HG02642 (cell line): ENCODE measurements around the gene AKAP8.
"Not testable (repeated sequence)": the region's sequence is repeated elsewhere in the genome, so short reads cannot be mapped to it uniquely, and the experiment has no call there.

Experiments
- ATAC-seq: cut with Tn5 transposase; IDR thresholded peaks from one replicate; pipeline ENCODE4 v1.9.1; 2021; ENCODE audit warnings: mild to moderate bottlenecking; ENCODE audit not compliant: unreplicated experiment, poor library complexity

AKAP8 gene

DNA sequence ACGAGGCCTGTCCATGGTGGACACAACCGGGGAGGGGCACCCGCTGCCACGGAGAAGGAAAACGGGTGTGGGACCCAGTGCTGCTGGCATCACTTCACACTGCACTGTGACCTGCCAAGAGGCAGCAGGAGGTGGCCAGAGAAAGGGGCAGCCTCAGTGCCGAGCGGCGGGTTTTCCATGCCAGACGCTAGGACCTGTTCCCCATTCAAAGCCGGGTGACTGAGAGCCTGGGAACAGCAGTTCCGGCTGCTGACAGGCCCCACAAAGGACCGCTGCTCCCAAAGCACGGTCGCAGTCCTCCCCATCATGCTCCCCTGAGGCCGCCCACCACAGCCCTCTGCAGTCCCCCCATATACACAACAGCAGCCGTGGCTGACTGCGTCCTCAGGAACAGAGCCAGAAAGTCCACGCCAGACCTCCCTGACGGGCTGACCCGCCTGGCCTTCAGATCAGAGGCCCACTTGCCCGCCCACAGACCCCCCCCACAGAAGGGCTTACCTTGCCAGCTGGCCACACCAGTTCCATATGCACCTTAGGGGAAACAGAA, 5.4 kb downstream of the AKAP8 start:
- ATAC-seq: no peak

DNA sequence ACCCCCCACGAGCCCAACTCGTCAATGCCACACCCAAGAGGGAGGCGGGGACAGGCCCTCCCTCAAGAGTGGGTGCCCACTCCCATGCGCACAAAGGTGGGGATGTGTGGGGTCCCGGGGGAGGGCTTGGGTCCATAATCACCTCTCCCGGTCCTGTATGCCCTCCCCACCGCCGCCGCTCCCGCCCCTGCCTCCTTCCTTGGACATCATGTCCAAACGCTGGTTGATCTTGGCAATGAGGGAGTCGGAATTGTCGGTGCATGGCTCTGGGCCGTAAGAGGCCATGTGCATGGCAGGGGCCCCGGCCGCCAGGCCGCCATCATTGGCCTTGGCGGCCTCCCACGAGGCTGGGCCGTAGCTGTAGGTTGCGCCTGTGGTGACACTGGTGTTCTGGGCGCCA, 5.9 kb downstream of the AKAP8 start:
- no peak for ATAC-seq

DNA sequence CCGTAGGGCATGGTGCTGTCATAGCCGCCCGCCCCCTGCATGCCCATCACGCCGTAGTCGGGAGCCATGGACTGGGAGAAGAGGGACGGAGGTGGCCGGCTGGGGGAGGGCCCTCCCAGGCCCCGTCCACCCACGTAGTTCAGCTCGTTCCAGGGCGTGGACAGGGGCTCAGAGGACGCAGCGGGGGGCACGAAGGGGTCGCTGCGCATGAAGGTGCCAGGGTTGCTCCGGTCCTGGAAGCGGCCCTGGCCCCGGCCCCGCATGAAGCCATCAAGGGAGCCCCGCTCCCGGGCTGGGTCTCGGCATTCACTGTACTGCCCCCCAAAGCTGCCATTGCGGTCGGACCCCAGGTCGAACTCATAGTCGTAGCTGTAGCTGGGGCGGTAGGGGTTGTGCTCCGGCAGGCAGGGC, 6.7 kb downstream of the AKAP8 start:
- no peak for ATAC-seq

DNA sequence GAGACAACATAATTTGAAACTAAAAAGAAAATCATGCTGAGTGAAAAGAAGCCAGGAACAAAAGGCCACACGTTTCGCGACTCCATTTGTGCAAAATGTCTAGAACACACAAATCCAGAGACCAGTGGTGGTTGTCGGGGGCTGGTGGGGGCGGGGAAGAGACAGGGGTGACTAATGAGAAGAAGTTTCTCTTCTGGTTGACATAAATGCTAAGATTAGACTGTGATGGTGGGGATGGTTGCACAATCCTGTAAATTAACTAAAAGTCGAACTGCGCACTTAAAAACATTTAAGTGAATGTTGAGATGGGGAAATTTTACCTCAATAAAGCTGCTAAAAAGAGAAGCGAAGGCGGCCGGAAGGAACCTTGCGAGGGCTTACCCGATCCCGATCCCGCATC, 7.1 kb downstream of the AKAP8 start:
- ATAC-seq: no peak

DNA sequence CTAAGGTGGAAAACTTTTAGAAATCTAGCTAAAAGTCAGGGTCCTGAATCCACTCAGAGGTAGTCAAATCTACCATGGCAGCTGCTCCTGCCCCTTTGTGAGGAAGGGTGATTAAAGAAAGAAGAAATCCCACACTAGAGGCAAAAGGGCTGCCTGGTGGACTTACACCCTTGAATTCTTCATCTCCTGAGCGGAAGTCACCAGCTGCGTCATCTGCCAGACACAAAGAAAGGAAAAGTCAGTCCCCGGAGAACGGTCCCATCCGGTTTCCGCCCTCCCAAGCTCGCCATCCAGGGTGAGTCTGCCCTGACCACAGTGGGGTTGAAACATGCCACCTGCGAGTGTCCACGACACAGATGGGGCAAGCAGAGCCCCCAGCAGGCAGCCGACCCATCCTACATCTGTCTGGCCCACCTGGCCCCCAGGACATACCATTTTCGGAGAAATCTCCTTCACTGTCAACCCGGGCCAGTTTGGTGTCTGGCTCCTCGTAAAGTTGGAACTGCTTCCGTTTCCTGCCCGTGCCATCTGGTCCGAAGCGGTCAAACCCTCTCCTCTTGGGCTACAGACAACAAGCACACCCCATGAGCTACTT, 7.7 kb downstream of the AKAP8 start:
- ATAC-seq: no peak

DNA sequence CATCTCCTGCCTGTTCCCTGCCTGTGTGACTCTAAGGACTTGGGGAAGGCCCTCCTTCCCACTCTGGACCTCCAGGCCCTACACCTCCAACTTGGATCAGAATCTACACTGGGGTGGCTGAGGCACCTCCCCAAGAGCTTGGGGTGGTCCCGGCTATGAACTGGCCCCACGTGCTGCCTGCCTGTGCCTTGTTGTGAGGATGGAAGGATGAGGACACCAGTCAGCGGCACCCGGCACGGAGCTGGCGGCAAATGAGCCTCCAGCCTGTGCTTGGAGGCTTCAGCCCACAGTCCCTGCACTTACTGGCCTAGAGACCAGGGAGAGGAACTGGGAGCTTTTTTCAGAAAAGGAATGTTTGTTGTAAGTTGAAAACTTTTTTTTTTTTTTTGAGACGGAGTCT, 8.5 kb downstream of the AKAP8 start:
- no peak for ATAC-seq

DNA sequence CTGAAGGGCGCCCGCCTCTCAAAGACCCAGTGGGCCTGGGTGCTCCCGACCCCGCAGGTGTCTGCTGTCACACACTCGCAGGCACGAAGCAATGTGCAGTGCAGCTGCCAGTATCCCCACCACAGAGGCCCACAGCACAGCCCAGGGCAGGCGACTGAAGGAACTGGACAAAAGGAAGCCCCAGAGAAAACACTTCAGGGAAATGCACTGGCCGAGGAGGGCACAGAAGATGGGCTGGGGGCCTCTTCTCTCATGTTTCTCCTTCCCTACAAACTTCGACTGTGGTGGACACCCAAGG, 10.0 kb downstream of the AKAP8 start:
- no peak for ATAC-seq

DNA sequence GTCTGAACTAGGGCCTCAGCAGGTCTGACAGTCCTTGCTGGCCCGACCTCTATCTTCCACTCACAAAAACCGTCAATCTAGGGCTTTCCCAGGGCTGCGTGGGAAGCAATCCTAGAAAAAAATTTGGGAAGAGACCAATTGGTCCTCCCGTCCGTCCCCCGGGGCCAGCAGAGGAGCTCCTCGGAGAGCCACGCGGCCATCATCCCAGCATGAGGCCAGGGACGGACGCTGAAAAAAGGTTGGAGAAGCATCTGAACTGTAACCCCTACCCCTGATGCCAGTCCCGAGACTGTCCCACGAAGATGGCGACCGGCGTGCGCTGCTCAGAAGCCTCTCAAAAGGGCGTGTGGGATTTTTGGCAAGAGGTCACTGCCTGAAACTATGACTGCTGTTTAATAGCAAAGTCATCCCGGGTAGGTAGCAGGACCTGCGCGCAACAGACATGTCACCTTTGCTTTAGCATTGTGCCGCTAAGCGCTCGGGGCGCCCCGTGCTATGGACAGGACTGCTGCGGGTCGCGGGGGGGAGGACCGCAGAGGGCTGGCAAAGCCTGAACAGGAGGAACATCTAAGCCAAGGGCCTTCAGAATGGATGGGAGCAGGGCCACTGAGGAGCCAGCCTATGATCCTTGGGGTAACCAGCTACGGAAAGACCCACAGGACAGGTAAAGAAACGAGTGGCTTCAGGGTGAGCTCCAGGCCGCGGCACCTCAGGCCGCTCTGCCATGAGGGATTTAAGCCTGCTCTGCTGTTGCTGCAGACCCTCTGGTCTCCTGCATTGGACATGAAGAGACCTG, 10.6 kb downstream of the AKAP8 start:
- ATAC-seq: no peak

DNA sequence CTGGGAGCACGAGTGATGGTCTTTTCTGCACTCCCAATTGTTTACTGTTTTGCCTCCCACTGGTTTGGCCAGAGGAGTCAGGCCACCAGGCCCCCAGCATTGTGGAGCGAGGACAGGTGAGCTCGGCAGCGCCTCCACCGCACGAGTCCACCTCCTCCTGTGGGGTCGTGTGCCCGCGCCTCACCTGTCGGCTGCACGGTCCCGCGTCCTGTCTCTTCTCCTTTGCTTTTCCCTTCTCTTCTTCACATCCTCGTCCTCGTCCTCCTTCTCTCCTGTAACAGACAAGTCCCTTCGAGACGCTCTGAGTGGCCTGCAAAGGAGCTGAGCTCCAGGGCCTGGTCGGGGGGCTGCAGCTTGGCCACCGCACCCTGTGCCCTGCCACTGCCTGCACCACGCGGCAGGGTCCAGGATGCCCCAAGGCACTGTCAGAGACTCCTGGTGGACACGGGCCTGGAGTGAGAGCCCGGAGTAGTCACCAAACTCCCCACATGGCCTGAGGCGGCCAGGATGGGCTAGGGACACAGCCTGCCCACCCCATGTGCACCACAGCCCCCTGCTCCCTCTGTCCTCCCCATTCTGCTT, 11.4 kb downstream of the AKAP8 start:
- no peak for ATAC-seq

DNA sequence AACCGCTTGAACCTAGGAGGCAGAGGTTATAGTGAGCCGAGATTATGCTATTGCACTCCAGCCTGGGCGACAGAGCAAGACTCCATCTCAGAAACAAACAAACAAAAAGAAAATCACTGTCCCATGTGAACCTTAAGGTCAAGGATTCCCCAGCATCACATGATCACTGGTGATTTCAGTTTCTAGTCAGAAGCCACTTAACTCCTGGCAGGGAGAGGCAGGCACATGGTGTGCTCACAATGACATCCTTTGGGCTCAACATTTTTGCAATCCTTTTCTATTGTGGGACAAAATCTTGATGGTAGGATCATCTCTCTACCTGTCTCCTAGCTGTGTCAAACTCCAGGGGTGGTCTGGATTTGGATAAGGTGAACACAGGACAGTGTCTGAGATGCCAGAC, 12.1 kb downstream of the AKAP8 start:
- no peak for ATAC-seq

DNA sequence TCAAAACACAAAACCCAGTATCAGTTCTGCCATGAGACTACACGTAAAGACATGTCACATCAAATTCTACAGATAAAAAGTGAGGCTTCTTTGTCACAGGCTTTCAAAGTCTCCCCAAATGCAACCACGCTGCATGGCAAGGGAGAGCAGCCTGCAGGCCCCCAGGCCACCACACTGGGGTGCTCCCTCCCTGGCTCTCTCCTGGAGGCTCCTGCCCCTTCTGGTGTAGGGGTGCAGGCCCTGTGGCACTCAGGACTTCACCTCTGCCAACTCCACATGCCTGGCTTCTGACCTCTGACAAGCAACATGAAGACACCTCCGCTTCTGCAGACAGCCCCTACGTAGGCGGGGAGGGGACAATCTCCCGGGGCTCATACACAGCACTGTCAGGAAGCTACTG, 14.3 kb downstream of the AKAP8 start:
- ATAC-seq: no peak

DNA sequence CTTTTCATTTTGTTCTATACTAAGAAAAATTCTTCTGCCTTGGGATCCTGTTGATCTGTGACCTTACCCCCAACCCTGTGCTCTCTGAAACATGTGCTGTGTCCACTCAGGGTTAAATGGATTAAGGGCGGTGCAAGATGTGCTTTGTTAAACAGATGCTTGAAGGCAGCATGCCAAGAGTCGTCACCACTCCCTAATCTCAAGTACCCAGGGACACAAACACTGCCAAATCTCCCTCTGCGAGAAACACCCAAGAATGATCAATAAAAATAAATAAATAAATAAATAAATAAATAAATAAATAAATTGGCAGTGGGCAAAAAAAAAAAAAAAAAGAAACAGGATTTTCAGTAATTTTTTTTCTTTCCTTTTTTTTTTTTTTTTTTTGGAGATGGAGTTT, 15.8 kb downstream of the AKAP8 start:
- ATAC-seq: not testable (repeated sequence)

DNA sequence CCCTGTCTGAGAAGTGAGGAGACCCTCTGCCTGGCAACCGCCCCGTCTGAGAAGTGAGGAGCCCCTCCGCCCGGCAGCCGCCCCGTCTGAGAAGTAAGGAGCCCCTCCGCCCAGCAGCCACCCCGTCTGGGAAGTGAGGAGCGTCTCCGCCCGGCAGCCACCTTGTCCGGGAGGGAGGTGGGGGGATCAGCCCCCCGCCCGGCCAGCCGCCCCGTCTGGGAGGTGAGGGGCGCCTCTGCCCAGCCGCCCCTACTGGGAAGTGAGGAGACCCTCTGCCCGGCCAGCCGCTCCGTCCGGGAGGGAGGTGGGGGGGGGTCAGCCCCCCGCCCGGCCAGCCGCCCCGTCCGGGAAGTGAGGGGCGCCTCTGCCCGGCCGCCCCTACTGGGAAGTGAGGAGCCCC, 16.5 kb downstream of the AKAP8 start:
- not testable (repeated sequence) for ATAC-seq

DNA sequence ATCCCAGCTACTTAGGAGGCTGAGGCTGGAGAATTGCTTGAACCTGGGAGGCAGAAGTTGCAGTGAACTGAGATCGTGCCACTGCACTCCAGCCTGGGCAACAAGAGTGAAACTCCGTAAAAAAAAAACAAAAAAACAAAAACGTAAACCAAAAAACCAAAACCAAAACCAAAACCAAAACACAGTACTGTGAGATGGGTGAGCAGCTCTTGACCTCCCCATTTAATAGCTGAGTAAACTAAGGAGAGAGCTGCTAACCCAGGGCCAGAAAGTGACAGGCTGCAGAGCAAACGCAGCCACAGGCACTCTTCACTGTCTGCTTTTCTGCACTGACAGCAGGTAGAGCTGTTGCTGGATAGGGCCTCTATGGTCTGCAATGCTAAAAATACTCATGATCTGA, 19.6 kb downstream of the AKAP8 start:
- ATAC-seq: not testable (repeated sequence)

DNA sequence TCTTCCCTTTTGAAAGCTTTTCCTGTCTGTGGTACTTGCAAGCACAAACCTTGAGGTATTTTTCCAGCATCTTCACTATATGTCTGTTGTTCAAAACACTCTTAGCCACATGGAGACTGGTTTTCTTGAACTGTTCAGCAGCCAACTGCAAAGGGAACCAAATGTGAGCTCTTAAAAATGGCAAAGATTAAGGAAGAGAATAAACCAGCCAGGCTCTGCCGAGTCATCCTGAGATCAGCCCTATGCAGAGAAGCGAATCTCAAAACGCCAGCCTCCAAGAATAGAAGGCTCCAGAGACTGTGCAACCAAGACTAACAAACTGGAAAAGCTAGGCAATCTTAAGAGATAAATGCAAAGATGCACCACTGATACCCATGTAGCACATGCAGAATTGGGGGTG, 20.7 kb downstream of the AKAP8 start:
- no peak for ATAC-seq

DNA sequence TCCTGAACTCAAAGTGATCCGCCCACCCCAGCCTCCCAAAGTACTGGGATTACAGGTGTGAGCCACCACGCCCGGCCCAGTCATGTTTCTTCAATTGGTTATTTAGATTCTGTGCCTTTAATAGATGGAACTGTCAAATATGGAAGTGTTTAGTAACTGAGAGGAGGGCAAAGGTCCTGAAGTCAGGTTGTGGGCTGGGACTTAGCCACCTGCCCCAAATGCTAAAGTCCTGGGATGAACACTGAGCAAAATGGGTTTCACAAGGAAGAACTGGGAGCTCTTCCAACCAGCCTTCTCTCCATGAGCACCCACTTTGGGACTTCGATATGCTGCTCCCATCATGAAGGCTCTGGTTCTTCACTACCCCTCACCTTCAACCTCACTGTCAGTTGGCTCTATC, 21.7 kb downstream of the AKAP8 start:
- no peak for ATAC-seq

DNA sequence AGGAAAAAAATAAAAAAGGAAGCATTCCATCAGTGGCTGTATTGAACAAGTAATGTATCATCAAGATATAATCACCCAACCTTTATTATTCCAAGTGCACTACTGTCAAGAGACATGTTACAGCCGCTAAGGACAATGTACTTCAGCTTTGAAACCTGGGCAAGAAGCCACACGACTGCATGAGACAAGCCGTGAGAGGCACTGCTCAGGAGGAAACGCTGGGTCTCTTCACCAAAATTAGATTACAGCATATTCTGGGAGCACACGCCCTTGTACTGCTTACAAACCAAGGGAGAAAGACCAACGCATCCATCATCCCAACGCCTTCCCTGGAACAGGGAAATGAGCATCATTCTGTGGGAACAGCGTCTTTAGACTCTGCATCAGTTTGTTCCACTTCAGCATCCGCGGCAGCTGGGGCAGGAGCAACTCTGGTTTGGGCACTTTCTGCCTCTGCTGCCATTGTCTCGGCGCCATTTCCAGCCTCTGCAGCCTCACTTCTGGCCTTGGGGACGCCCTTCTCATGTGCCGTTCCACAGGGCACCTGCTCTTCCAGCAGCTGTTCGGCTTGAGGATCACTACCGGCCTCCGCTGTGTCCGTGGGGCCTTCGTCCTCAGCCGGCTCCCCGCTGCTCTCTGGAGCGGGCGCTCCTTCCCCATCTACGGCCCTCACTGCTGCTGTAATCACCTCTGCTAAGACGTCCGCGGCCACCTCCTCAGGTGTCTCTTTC, 24.9 kb downstream of the AKAP8 start:
- no peak for ATAC-seq

DNA sequence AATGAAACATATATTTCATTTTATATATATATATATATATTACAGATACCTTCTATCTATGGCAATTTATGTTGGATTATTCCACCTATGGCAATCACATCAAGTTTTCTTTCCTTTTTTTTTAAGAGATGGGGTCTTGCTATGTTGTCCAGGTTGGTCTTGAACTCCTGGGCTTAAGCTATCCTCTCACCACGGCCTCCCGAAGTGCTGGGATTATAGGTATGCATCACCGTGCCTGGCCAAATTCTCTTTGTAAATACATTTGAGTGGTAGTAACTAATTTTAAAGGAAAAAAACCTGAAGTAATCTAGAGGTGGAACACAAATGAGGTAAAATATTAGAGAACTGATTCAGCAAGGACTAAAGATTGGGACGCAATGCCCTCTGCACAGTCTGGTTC, 25.7 kb downstream of the AKAP8 start:
- ATAC-seq: no peak

DNA sequence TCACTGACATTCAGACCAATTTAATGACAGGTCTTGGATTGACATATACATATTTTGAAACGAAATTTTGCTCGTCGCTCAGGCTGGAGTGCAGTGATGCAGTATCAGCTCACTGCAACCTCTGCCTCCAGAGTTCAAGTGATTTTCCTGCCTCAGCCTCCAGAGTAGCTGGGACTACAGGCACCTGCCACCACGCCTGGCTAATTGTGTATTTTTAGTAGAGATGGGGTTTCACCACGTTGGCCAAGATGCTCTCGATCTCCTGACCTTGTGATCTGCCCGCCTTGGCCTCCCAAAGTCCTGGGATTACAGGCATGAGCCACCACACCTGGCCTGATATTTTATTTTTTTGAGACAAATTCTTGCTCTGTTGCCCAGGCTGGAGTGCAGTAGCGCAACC, 27.1 kb downstream of the AKAP8 start:
- ATAC-seq: not testable (repeated sequence)

DNA sequence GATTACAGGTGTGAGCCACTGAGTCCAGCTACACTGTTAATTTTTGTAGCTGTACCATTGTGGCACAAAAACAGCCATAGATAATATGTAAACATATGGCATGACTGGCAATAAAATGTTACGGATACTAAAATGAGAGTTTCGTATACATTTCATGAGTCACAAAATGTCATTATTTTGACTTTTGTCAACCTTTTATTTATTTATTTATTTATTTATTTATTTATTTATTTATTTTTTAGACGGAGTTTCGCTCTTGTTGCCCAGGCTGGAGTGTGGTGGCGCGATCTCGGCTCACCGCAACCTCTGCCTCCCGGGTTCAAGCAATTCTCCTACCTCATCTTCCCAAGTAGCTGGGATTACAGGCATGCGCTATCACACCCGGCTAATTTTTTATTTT, 38.3 kb downstream of the AKAP8 start:
- ATAC-seq: not testable (repeated sequence)

DNA sequence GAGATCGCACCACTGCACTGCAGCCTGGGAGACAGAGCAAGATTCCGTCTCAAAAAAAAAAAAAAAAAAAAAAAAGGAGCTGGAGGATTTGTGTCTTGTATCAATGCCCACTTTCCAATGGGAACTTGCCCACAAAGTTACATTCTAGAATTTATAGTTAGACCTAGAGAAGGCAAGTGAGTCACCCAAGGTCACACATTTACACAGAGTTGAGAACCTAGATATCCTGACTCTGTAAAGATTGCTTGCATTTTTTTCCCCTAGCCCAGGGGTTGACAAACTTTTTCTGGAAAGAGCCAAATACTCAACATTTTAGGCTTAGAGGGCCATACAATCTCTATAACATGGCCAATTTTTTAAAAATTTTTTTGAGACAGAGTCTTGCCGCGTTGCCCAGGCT, 39.5 kb downstream of the AKAP8 start:
- no peak for ATAC-seq
